Osteocyte (in vitro differentiated cells): ENCODE measurements around the gene PRDM10. TPM values are rescaled to one million over a fixed set of nuclear protein-coding genes. Genes with fewer than 3 reads are reported as not detected.

Experiments used
- DNase-seq: peaks from one replicate; pipeline ENCODE4 v3.0.0; 2021; ENCODE audit warnings: mixed read lengths; ENCODE audit not compliant: unreplicated experiment; ENCODE audit errors: extremely low spot score
- H3K27ac Mint-ChIP-seq: one replicate; pipeline ENCODE4 v1.8.0; 2021; ENCODE audit warnings: mild to moderate bottlenecking, mixed read lengths; ENCODE audit not compliant: unreplicated experiment
- H3K27me3 Mint-ChIP-seq: one replicate; pipeline ENCODE4 v1.8.0; 2021; ENCODE audit warnings: mixed read lengths; ENCODE audit not compliant: unreplicated experiment
- H3K36me3 Mint-ChIP-seq: one replicate; pipeline ENCODE4 v1.8.0; 2021; ENCODE audit warnings: mixed read lengths; ENCODE audit not compliant: unreplicated experiment
- H3K4me1 Mint-ChIP-seq: one replicate; pipeline ENCODE4 v1.8.0; 2021; ENCODE audit warnings: mixed read lengths; ENCODE audit not compliant: unreplicated experiment
- H3K4me3 Mint-ChIP-seq: one replicate; pipeline ENCODE4 v1.8.0; 2021; ENCODE audit warnings: mild to moderate bottlenecking, moderate library complexity, mixed read lengths; ENCODE audit not compliant: unreplicated experiment
- H3K9me3 Mint-ChIP-seq: one replicate; pipeline ENCODE4 v1.8.0; 2021; ENCODE audit warnings: mixed read lengths; ENCODE audit not compliant: unreplicated experiment
- CTCF ChIP-seq: fragments of 200-600 bp; sonication (generic); IDR thresholded peaks from 2 replicates; pipeline ENCODE4 v1.5.0; 2021; ENCODE audit warnings: antibody characterized with exemption, mild to moderate bottlenecking, moderate library complexity
- total RNA-seq: library from RNA; stranded (reverse); gene quantifications from 2 replicates; pipeline ENCODE4 v1.2.1, GENCODE V29; 2021

PRDM10 gene
- total RNA-seq, 1 donor from 2014 or later: 15.3 TPM

- Mint-ChIP-seq H3K27ac (no peak overlapping the region), H3K4me3 (no peak overlapping the region), H3K27me3 (peaks cover 11% of the 10 kb centered on the region), H3K9me3 (no peaks in the 10 kb centered on the region), H3K36me3 (peaks cover 2% of the 10 kb centered on the region), H3K4me1 (no peaks in the 10 kb centered on the region)
- no peak for TF ChIP-seq CTCF
- no peak for DNase-seq
Observed at GRCh38 chr11:129853518-129854231, 149.0 kb downstream of the PRDM10 start.

DNA sequence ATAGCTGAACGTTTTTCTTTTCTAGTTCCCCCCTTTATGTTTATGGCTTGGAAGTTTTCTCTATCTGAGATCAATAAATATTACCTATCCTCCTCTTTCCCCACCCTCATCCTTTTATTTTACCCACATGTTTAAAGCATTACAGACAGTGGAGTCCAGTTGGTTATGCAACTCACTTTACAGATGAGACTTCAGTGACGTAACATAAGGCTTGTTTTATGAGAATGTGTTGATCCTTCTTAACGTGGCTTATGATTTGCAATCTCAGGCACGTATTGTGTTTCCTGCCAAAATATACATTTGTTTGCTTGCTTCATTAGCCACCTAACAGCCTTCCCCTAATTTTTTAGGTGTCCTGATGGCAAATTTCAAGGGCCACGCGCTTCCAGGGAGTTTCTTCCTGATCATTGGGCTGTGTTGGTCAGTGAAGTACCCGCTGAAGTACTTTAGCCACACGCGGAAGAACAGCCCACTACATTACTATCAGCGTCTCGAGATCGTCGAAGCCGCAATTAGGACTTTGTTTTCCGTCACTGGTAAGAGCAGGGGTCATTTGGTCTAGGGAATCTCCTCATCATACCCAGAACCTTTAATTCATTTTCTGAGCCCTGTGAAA lies 150.4 kb downstream of the PRDM10 start:
- DNase-seq: no peak
- H3K36me3 Mint-ChIP-seq: no peaks in the 10 kb centered on the region
- no peaks in the 10 kb centered on the region for H3K9me3 Mint-ChIP-seq
- no peaks in the 10 kb centered on the region for H3K4me1 Mint-ChIP-seq
- TF ChIP-seq CTCF: no peak
- no peak overlapping the region for H3K4me3 Mint-ChIP-seq
- H3K27ac Mint-ChIP-seq: no peak overlapping the region
- H3K27me3 Mint-ChIP-seq: peaks cover 11% of the 10 kb centered on the region

Other genes with a start within 250 kb of the PRDM10 start
- gene TMEM45B, start 187.0 kb downstream of the PRDM10 start, total RNA-seq: not detected in 2 replicates
- 26.0 and 28.2 TPM in 2 replicates for gene NFRKB, start 107.3 kb downstream of the PRDM10 start, total RNA-seq
- 330 and 338 TPM in 2 replicates for gene APLP2, start 67.1 kb upstream of the PRDM10 start, total RNA-seq
- not detected in 2 replicates for gene ST14, start 156.9 kb upstream of the PRDM10 start, total RNA-seq